Trophoblast cell (in vitro differentiated cells and primary cell): ENCODE measurements around the gene GRIK4.

Experiments used
- DNase-seq, 2 donors: peaks; one replicate each; pipeline ENCODE4 v3.0.0-alpha.2; 2016
- H2AFZ ChIP-seq: 2 replicates; pipeline ENCODE4 v1.6.1; 2013; ENCODE audit warnings: low read length, moderate library complexity, mild to moderate bottlenecking; ENCODE audit not compliant: insufficient read depth, poor library complexity
- H2AK5ac ChIP-seq: 2 replicates; pipeline ENCODE4 v1.6.1; 2013; ENCODE audit warnings: mild to moderate bottlenecking, low read length
- H2BK120ac ChIP-seq: 2 replicates; pipeline ENCODE4 v1.6.1; 2013; ENCODE audit warnings: low read length, mild to moderate bottlenecking, moderate library complexity; ENCODE audit not compliant: insufficient read depth, poor library complexity
- H2BK12ac ChIP-seq: 2 replicates; pipeline ENCODE4 v1.6.1; 2013; ENCODE audit warnings: mild to moderate bottlenecking, low read length, moderate library complexity
- H2BK5ac ChIP-seq: 2 replicates; pipeline ENCODE4 v1.6.1; 2013; ENCODE audit warnings: low read length, low read depth, moderate library complexity, mild to moderate bottlenecking; ENCODE audit not compliant: poor library complexity
- H3K14ac ChIP-seq: 2 replicates; pipeline ENCODE4 v1.6.1; 2013; ENCODE audit warnings: mild to moderate bottlenecking, low read length
- H3K18ac ChIP-seq: 2 replicates; pipeline ENCODE4 v1.6.1; 2013; ENCODE audit warnings: mild to moderate bottlenecking, low read length
- H3K23ac ChIP-seq: 2 replicates; pipeline ENCODE4 v1.6.1; 2013; ENCODE audit warnings: low read length
- H3K27ac ChIP-seq: 2 replicates; pipeline ENCODE4 v1.5.1; 2013; ENCODE audit warnings: low read depth, mild to moderate bottlenecking, inconsistent platforms, low read length, moderate library complexity
- H3K27me3 ChIP-seq: 2 replicates; pipeline ENCODE4 v1.6.1; 2013; ENCODE audit warnings: inconsistent platforms, mild to moderate bottlenecking, low read length, moderate library complexity; ENCODE audit not compliant: insufficient read depth
- H3K36me3 ChIP-seq, 2 experiments: 1 replicate in 1 of 2; 2 replicates in 1 of 2; pipeline ENCODE4 v1.6.1; 2013; ENCODE audit warnings: low read length in 2 of 2, mild to moderate bottlenecking in 2 of 2, moderate library complexity in 1 of 2; ENCODE audit not compliant: insufficient read depth in 2 of 2, control insufficient read depth in 1 of 2
- H3K4ac ChIP-seq: 2 replicates; pipeline ENCODE4 v1.6.1; 2013; ENCODE audit warnings: low read depth, mild to moderate bottlenecking, low read length, moderate library complexity
- H3K4me1 ChIP-seq, 2 experiments: 1 replicate in 1 of 2; 2 replicates in 1 of 2; pipeline ENCODE4 v1.6.1; 2013; ENCODE audit warnings: low read length in 2 of 2, mild to moderate bottlenecking in 2 of 2, moderate library complexity in 1 of 2; ENCODE audit not compliant: insufficient read depth in 2 of 2, control insufficient read depth in 1 of 2
- H3K4me2 ChIP-seq: 2 replicates; pipeline ENCODE4 v1.6.1; 2013; ENCODE audit warnings: inconsistent platforms, mild to moderate bottlenecking, low read length, moderate library complexity
- H3K4me3 ChIP-seq: 2 replicates; pipeline ENCODE4 v1.5.1; 2013; ENCODE audit warnings: mild to moderate bottlenecking, low read depth, low read length, inconsistent platforms
- H3K79me1 ChIP-seq: one replicate; pipeline ENCODE4 v1.6.1; 2013; ENCODE audit warnings: low read length
- H3K79me2 ChIP-seq: 2 replicates; pipeline ENCODE4 v1.6.1; 2013; ENCODE audit warnings: low read length, mild to moderate bottlenecking; ENCODE audit not compliant: control insufficient read depth, insufficient read depth, poor library complexity
- H3K9ac ChIP-seq: 2 replicates; pipeline ENCODE4 v1.6.1; 2013; ENCODE audit warnings: mild to moderate bottlenecking, low read length
- H3K9me3 ChIP-seq: 2 replicates; pipeline ENCODE4 v1.6.1; 2013; ENCODE audit warnings: low read depth, mild to moderate bottlenecking, control low read depth, inconsistent platforms, low read length; ENCODE audit not compliant: insufficient read depth
- H4K12ac ChIP-seq: 2 replicates; pipeline ENCODE4 v1.6.1; 2013; ENCODE audit warnings: low read depth, mild to moderate bottlenecking, low read length, moderate library complexity
- H4K8ac ChIP-seq: 2 replicates; pipeline ENCODE4 v1.6.1; 2013; ENCODE audit warnings: low read depth, mild to moderate bottlenecking, low read length, moderate library complexity
- H4K91ac ChIP-seq: one replicate; pipeline ENCODE4 v1.6.1; 2013; ENCODE audit warnings: low read depth, mild to moderate bottlenecking, low read length, moderate library complexity
- WGBS: extraction: QIAGEN DNeasy Blood & Tissue Kit; methylation state at CpG from one replicate; pipeline ENCODE4 v1.1.7; 2013; ENCODE audit warnings: missing lambda C conversion rate; ENCODE audit not compliant: insufficient read length, insufficient coverage; ENCODE audit errors: extremely low coverage; 5-methylcytosine and 5-hydroxymethylcytosine counted together

Gene GRIK4

DNA sequence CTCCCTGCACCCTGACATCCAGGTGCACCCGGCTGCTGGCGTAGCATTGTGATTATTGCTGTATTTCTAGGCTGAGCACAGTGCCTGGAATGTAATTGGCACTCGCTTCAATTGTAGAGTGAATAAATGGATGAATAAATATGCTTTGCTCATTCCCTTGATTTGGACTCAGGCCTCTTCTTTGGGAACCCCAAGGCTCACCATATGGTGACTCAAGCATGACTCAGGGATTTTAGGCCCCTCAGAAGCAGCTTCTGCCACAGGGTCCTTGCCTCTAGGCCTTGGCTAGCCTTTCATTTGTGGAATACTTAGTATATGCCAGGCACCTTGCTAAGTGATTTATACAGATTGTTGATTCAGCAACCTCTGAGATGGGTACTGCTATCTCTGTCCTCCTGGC, 78.9 kb downstream of the GRIK4 start:
- Histone ChIP-seq H3K4ac (no peak overlapping the region), H3K36me3 (no peaks in the 10 kb centered on the region), H3K79me1 (no peaks in the 10 kb centered on the region), H2BK5ac (no peak overlapping the region), H3K23ac (no peak overlapping the region), H2AFZ (no peak overlapping the region), H3K4me2 (no peak overlapping the region), H3K27ac (no peak overlapping the region), H3K14ac (no peak overlapping the region), H3K18ac (no peak overlapping the region), H2BK120ac (no peak overlapping the region), H3K79me2 (no peaks in the 10 kb centered on the region), H4K12ac (no peak overlapping the region), H3K9me3 (peaks cover 2% of the 10 kb centered on the region), H4K8ac (no peak overlapping the region), H3K27me3 (no peaks in the 10 kb centered on the region), H2AK5ac (no peak overlapping the region), H3K4me3 (no peak overlapping the region), H3K9ac (no peak overlapping the region), H2BK12ac (no peak overlapping the region), H3K4me1 (no peaks in the 10 kb centered on the region), H4K91ac (no peak overlapping the region)
- DNase-seq, result no peak
- no CpG with 5 or more reads among the region's 3 CpGs for WGBS

DNA sequence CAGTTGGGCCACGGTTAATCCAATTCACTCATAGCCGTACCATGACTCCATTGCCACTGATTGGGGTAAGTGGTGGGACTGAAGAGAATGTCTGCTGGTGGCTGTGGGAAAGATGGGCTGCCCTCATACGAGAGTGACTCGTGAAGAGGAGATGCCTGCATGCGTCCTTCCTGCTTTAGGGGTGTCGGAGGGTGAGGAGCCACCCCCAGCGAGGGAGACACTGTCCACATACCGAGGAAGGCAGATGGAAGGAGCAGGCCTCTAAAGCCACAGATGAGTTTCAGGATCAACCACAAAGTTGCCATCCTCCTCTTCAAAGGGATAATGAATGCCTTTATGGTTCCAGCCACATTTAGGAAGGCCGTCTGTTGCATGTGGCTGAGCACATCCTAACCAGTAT, 83.2 kb downstream of the GRIK4 start:
- Histone ChIP-seq H2AK5ac (no peak overlapping the region), H3K9me3 (peaks cover 2% of the 10 kb centered on the region), H3K27me3 (no peaks in the 10 kb centered on the region), H3K27ac (no peak overlapping the region), H4K8ac (no peak overlapping the region), H4K12ac (no peak overlapping the region), H2AFZ (no peak overlapping the region), H2BK120ac (no peak overlapping the region), H3K79me1 (no peaks in the 10 kb centered on the region), H3K18ac (no peak overlapping the region), H2BK5ac (no peak overlapping the region), H3K4me2 (no peak overlapping the region), H3K36me3 (no peaks in the 10 kb centered on the region), H3K4me1 (no peaks in the 10 kb centered on the region), H3K23ac (no peak overlapping the region), H2BK12ac (no peak overlapping the region), H4K91ac (no peak overlapping the region), H3K4ac (no peak overlapping the region), H3K4me3 (no peak overlapping the region), H3K14ac (no peak overlapping the region), H3K79me2 (no peaks in the 10 kb centered on the region), H3K9ac (no peak overlapping the region)
- no peak for DNase-seq
- no CpG with 5 or more reads among the region's 9 CpGs for WGBS

DNA sequence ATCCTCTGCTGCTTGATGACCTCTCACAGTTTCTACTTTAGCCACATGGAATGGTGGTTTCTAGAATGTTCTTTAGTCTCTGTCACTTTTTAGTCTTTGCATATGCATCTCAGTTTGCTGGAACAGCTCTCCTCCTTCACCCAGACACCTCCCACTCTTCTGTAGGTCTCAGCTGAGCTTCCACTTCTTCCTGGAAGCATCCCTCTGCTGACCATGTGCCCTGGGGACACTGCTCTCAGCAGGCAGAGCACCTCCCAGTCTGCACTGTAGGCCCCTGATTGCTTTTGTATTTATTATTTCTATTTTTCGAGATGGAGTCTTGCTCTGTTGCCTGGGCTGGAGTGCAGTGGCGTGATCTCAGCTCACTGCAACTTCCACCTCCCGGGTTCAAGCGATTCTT, 84.0 kb downstream of the GRIK4 start:
- Histone ChIP-seq H2BK12ac (no peak overlapping the region), H3K36me3 (no peaks in the 10 kb centered on the region), H4K8ac (no peak overlapping the region), H2AFZ (no peak overlapping the region), H3K4me2 (no peak overlapping the region), H3K27ac (no peak overlapping the region), H3K4ac (no peak overlapping the region), H3K79me1 (no peaks in the 10 kb centered on the region), H3K9me3 (peaks cover 2% of the 10 kb centered on the region), H3K14ac (no peak overlapping the region), H2BK5ac (no peak overlapping the region), H4K12ac (no peak overlapping the region), H3K27me3 (no peaks in the 10 kb centered on the region), H3K18ac (no peak overlapping the region), H2AK5ac (no peak overlapping the region), H3K9ac (no peak overlapping the region), H4K91ac (no peak overlapping the region), H3K4me3 (no peak overlapping the region), H3K4me1 (no peaks in the 10 kb centered on the region), H3K79me2 (no peaks in the 10 kb centered on the region), H3K23ac (no peak overlapping the region), H2BK120ac (no peak overlapping the region)
- no CpG with 5 or more reads among the region's 4 CpGs for WGBS
- no peak for DNase-seq

DNA sequence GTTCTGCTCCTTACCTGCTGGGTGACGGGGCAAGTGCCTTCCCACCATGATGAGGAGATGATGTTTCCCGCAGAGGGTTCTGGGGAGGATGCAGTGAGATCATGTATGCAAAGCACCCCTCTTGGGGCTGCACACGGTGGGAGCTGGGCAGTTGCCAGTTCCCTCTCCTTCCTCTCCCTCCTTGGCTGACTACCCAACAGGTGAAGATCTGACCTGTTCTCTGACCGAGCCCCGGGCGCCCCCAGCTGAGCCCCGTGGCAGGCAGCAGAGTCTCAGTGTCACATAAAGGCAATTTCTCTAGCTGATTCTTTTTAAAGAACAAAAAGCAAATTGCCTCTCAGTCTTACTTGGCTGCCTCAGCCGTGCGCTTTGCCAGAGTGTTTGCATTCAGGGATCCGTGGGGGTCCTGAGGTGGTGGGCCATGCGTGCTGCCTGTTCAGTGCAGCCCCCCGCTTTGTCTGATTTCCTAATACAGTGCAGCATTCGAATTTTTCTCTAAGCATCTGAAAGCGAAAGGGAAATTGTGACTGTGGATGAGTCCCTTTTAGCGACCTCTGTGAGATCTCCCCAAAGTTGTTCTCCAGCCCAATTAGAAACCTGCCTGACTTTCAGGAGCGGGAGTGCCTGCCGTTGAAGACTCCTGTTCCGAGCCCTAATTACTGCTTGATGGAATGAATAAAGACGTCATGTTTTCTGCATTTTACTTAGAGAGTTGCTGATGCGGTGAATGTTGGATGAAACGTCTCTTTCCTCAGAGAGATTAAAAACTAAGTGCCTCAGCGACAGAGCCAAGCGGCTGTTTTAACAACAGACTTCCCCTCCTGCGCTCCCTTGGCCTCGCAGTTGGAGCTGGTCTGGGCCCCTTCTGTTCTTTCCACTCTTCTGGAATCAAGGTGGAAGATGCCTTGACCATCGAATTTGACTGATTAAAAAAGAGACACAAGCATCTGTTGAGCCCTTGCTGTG, 86.0 kb downstream of the GRIK4 start:
- WGBS, result no CpG with 5 or more reads among the region's 26 CpGs
- no peaks in the 10 kb centered on the region for H3K79me2 ChIP-seq
- H4K91ac ChIP-seq, result no peak overlapping the region
- H3K9ac ChIP-seq, result no peak overlapping the region
- H3K4me1 ChIP-seq, result no peaks in the 10 kb centered on the region
- H3K18ac ChIP-seq, result no peak overlapping the region
- H2BK12ac ChIP-seq, result no peak overlapping the region
- no peak for DNase-seq
- H4K8ac ChIP-seq, result no peak overlapping the region
- no peak overlapping the region for H3K4me2 ChIP-seq
- H2AFZ ChIP-seq, result no peak overlapping the region
- no peaks in the 10 kb centered on the region for H3K27me3 ChIP-seq
- H3K23ac ChIP-seq, result no peak overlapping the region
- no peak overlapping the region for H2BK120ac ChIP-seq
- no peak overlapping the region for H4K12ac ChIP-seq
- no peak overlapping the region for H3K27ac ChIP-seq
- H2AK5ac ChIP-seq, result no peak overlapping the region
- H3K4me3 ChIP-seq, result no peak overlapping the region
- no peak overlapping the region for H3K14ac ChIP-seq
- H3K9me3 ChIP-seq, result no peaks in the 10 kb centered on the region
- H3K36me3 ChIP-seq, result no peaks in the 10 kb centered on the region
- H3K79me1 ChIP-seq, result no peaks in the 10 kb centered on the region
- no peak overlapping the region for H2BK5ac ChIP-seq
- H3K4ac ChIP-seq, result no peak overlapping the region
